Adrenal gland (tissue), 5 donors: ENCODE results near the gene OAF.

Source experiments
- CTCF ChIP-seq, 6 experiments: fragments of 450-650 bp in 4 of 6; fragments of 200-600 bp in 2 of 6; sonication (generic) in 1 of 6; IDR thresholded peaks; 1 replicate in 5 of 6; 2 replicates in 1 of 6; pipeline versions ENCODE4 v1.5.1 to v1.8.0; 2016 to 2021; ENCODE audit warnings: antibody characterized with exemption in 6 of 6, mild to moderate bottlenecking in 2 of 6, moderate library complexity in 1 of 6
- POLR2A ChIP-seq, 2 donors: fragments of 450-650 bp; IDR thresholded peaks; one replicate each; pipeline ENCODE4 v1.6.1; 2017; ENCODE audit warnings: antibody characterized with exemption in 2 of 2, mild to moderate bottlenecking in 2 of 2, moderate library complexity in 1 of 2
- donor health status: DM: no; HTN: no; CAD: no.

GRCh38 chr11:120208777-120209176, 2.1 kb upstream of the OAF start:
- TF ChIP-seq CTCF (IDR thresholded peaks at IDR 0.05): no peak
- peak in 1 of 2 donors; percentile 67 for TF ChIP-seq POLR2A (IDR thresholded peaks at IDR 0.05)
